ENCODE data around the gene PNMA6E. TPM values are rescaled to one million over a fixed set of nuclear protein-coding genes. Genes with fewer than 3 reads are reported as not detected.

PNMA6E gene
- total and polyA plus RNA-seq, 12 donors, result 0.07 to 0.27 (median 0.16) TPM; not detected in 5

GRCh38 chrX:153375571-153375970, 25.6 kb downstream of the PNMA6E start:
- H3K36me3 ChIP-seq (replicated peaks in 1 of 2), result no peaks in the 10 kb centered on the region
- intact Hi-C loops (cut with DNase I), result no loop called here
- no peak overlapping the region for H3K4me3 ChIP-seq
- peak in 4 of 7 donors; percentile 41 to 63 (median 46) for DNase-seq
- H3K27ac ChIP-seq, result peak overlapping the region in 3 of 5 donors; percentile 29 to 74 (median 69)
- H3K27me3 ChIP-seq, result no peaks in the 10 kb centered on the region
- 69 to 79% (median 70%) methylated on average over 4 to 5 of the region's 5 CpGs; no CpG with 5 or more reads in 1 of the 4 donors for WGBS, 4 donors
- H3K4me1 ChIP-seq (replicated peaks in 1 of 2), result peaks cover 4 to 54% of the 10 kb centered on the region in 2 donors
- H3K9me3 ChIP-seq (replicated peaks in 1 of 3), result no peaks in the 10 kb centered on the region
- TF ChIP-seq POLR2A (IDR thresholded peaks at IDR 0.05), result no peak
- TF ChIP-seq, protein P1, sequence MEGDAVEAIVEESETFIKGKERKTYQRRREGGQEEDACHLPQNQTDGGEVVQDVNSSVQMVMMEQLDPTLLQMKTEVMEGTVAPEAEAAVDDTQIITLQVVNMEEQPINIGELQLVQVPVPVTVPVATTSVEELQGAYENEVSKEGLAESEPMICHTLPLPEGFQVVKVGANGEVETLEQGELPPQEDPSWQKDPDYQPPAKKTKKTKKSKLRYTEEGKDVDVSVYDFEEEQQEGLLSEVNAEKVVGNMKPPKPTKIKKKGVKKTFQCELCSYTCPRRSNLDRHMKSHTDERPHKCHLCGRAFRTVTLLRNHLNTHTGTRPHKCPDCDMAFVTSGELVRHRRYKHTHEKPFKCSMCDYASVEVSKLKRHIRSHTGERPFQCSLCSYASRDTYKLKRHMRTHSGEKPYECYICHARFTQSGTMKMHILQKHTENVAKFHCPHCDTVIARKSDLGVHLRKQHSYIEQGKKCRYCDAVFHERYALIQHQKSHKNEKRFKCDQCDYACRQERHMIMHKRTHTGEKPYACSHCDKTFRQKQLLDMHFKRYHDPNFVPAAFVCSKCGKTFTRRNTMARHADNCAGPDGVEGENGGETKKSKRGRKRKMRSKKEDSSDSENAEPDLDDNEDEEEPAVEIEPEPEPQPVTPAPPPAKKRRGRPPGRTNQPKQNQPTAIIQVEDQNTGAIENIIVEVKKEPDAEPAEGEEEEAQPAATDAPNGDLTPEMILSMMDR (IDR thresholded peaks at IDR 0.05), result no peak

DNA sequence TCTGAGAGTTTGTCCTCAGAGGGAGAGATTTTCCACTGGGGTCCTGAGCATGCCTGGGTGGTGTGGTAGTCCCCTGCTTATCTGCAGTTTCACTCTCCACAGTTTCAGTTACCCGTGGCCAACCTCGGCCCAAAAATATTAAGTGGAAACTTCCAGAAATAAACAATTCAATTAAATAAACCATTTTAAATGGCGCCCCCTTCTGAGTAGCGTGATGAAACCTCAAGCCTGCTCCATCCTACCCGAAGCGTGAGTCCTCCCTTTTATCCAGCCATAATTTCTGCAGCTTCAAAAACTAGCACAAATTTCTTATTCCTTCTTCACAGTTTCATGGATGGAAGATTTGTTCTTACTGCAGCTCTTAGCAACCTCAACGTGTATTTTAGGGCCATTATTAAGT, 26.7 kb downstream of the PNMA6E start:
- Histone ChIP-seq H3K36me3 (replicated peaks in 1 of 2) (no peaks in the 10 kb centered on the region), H3K27ac (peak overlapping the region in 1 of 5 donors; percentile 74), H3K4me3 (no peak overlapping the region), H3K27me3 (no peaks in the 10 kb centered on the region), H3K9me3 (replicated peaks in 1 of 3) (no peaks in the 10 kb centered on the region), H3K4me1 (replicated peaks in 1 of 2) (peaks cover 3 to 50% of the 10 kb centered on the region in 2 donors)
- 58 to 87% (median 63%) methylated on average over 5 to 7 of the region's 7 CpGs for WGBS, 4 donors
- TF ChIP-seq POLR2A (IDR thresholded peaks at IDR 0.05), result no peak
- TF ChIP-seq, protein P1 (IDR thresholded peaks at IDR 0.05), result no peak
- DNase-seq, result no peak
- intact Hi-C loops (cut with DNase I), result no loop called here

GRCh38 chrX:153372949-153373348, 28.2 kb downstream of the PNMA6E start:
- Histone ChIP-seq H3K9me3 (replicated peaks in 1 of 3) (no peaks in the 10 kb centered on the region), H3K4me1 (replicated peaks in 1 of 2) (peaks cover 3 to 50% of the 10 kb centered on the region in 2 donors), H3K27ac (peak overlapping the region in 3 of 5 donors; percentile 19 to 74 (median 51)), H3K36me3 (replicated peaks in 1 of 2) (no peaks in the 10 kb centered on the region), H3K27me3 (no peaks in the 10 kb centered on the region), H3K4me3 (no peak overlapping the region)
- intact Hi-C loops (cut with DNase I), result no loop called here
- TF ChIP-seq POLR2A (IDR thresholded peaks at IDR 0.05), result no peak
- TF ChIP-seq, protein P1 (IDR thresholded peaks at IDR 0.05), result no peak
- no peak for DNase-seq

GRCh38 chrX:153371256-153371655, 29.9 kb downstream of the PNMA6E start:
- peak overlapping the region in 4 of 5 donors; percentile 26 to 74 (median 56) for H3K27ac ChIP-seq
- TF ChIP-seq, protein P1 (IDR thresholded peaks at IDR 0.05), result no peak
- TF ChIP-seq POLR2A (IDR thresholded peaks at IDR 0.05), result no peak
- no peaks in the 10 kb centered on the region for H3K27me3 ChIP-seq
- no peak overlapping the region for H3K4me3 ChIP-seq
- H3K4me1 ChIP-seq (replicated peaks in 1 of 2), result peaks cover 3 to 47% of the 10 kb centered on the region in 2 donors
- no peaks in the 10 kb centered on the region for H3K9me3 ChIP-seq (replicated peaks in 1 of 3)
- 15 to 44% (median 29%) methylated on average over 3 of the region's 3 CpGs for WGBS, 4 donors
- intact Hi-C loops (cut with DNase I), result no loop called here
- no peaks in the 10 kb centered on the region for H3K36me3 ChIP-seq (replicated peaks in 1 of 2)
- peak in 3 of 7 donors; percentile 38 to 63 (median 62) for DNase-seq

Data from adrenal gland (tissue), 12 donors.